ENCODE results near the gene EPC1.
A peak's percentile ranks its signal among the peaks of the same experiment; 100 is the strongest.

Gene EPC1

GRCh38 chr10:32332299-32332750 lies 14.6 kb downstream of the EPC1 start:
- DNase-seq (ENCODE audit: low spot score): peak; percentile 82

- DNase-seq (ENCODE audit: low spot score): no peak
These were observed 15.4 kb downstream of the EPC1 start for GRCh38 chr10:32331606-32332005.

DNA sequence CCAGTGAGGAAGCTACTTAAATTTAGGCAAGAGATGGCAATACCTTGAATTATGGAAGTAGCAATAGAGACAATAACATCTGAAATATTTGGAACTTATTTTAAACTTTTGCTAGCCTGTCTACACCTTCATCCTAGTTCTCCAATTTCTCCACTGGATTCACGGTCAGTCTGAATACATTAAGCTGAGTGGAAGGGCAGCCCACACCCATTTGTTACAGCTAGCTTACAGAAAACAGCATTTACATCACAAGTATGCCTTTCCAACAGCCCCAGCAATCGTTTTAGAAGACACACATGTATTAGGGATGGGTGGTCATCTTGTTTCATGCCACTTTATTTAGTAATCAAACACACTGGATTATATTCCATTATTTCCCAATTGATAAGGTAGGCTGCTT lies 16.7 kb downstream of the EPC1 start:
- DNase-seq (ENCODE audit: low spot score): no peak

- no peak for DNase-seq (ENCODE audit: low spot score)
These were observed 17.9 kb downstream of the EPC1 start for GRCh38 chr10:32329061-32329460.

DNA sequence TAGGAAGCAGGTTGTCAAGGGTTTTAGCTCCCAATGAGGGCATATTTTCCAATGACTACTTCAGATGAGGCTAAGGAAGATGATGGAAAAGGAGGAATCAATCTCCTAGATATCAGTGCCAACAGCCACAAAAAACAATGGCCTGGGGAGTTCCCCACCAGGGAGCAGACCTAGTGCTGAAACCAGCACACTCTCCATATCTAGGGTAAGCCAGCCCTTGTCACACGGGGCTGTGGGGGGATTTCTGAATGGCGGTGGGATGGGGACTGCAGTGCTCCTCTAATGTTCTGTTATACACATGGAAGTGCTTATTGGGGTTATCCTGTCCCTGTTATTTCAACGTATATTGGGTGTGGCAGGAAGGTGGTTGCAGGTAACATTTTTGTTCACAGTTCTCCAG lies 18.5 kb downstream of the EPC1 start:
- no peak for DNase-seq (ENCODE audit: low spot score)

DNA sequence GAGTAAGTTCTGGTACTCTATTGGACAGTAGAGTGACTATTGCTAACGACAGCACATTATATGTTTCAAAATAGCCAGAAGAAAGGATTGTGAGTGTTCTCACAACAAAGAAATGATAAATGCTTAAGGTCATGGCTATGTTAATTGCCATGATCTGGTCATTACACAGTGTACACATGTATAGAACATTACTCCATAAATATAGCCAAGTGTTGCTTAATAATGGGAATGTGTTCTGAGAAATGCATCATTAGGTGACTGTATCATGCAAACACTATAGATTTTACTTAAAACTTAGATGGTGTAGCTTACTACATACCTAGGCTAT lies 19.6 kb downstream of the EPC1 start:
- no peak for DNase-seq (ENCODE audit: low spot score)

GRCh38 chr10:32326680-32327363 lies 20.1 kb downstream of the EPC1 start:
- DNase-seq (ENCODE audit: low spot score): no peak

GRCh38 chr10:32326119-32326518 lies 20.8 kb downstream of the EPC1 start:
- DNase-seq (ENCODE audit: low spot score): no peak

- DNase-seq (ENCODE audit: low spot score): no peak
These were observed 23.9 kb downstream of the EPC1 start for GRCh38 chr10:32323051-32323450.

- no peak for DNase-seq (ENCODE audit: low spot score)
These were observed 25.8 kb downstream of the EPC1 start for GRCh38 chr10:32321016-32321631.

GRCh38 chr10:32318476-32318896 lies 28.5 kb downstream of the EPC1 start:
- DNase-seq (ENCODE audit: low spot score): no peak

- DNase-seq (ENCODE audit: low spot score): no peak
These were observed 29.1 kb downstream of the EPC1 start for GRCh38 chr10:32317795-32318357.

DNA sequence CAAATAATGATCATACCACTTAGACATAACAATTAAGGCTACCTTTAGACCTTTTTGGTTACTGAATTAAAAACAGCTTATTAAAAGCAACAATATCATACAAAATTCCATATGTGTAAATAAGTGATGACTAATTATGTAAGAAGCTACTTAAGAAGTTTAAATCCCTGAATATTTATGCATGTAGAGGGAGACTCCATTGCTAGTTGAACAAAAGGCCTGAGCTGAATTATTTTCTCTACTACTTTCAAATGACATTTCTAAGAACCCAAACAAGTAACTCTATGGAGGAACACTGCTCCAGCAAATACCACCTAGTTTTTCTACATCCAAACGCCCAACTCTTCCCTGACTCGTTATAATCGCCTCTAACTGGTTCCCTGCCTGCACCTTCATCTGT lies 31.5 kb downstream of the EPC1 start:
- no peak for DNase-seq (ENCODE audit: low spot score)

DNA sequence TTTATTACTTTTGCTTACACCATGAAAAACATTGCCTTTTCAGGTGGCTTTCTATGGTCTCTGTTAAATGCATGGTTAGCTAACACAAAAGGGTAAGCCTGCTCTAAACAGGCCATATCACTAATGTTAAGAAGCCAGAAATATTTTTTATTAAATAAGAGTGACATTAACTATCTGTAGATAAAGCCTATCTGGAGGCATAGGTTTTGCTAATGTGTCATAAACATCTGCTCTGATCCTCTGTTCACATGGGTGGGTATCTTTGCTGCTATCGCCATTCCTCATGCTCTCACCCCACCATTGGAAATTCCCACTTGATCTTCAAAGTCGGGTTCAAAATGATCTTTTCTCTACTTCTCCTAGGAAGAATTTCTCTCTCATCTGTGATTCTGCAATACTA lies 32.4 kb downstream of the EPC1 start:
- no peak for DNase-seq (ENCODE audit: low spot score)

DNA sequence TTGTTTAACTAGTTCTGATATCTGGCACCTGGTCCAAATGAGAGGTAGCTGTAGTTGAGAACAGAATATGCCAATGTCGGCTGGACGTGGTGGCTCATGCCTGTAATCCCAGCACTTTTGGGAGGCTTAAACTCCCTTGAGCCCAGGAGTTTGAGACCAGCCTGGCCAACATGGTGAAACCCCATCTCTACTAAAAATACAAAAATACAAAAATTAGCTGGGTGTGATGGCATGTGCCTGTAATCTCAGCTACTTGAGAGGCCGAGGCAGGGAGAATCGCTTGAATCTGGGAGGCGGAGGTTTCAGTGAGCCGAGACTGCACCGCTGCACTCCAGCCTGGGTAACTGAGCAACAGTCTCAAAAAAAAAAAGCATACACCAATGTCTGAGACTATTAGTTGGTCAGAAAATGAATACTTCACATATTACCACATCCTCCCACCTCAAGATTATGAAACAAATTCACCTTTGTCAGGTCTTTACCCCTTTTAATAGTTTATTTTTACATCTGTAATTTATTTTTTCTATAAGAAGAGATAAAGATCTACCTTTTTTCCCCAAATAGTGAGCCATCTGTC lies 38.8 kb downstream of the EPC1 start:
- DNase-seq (ENCODE audit: low spot score): no peak

GRCh38 chr10:32307609-32308008 lies 39.3 kb downstream of the EPC1 start:
- no peak for DNase-seq (ENCODE audit: low spot score)

DNA sequence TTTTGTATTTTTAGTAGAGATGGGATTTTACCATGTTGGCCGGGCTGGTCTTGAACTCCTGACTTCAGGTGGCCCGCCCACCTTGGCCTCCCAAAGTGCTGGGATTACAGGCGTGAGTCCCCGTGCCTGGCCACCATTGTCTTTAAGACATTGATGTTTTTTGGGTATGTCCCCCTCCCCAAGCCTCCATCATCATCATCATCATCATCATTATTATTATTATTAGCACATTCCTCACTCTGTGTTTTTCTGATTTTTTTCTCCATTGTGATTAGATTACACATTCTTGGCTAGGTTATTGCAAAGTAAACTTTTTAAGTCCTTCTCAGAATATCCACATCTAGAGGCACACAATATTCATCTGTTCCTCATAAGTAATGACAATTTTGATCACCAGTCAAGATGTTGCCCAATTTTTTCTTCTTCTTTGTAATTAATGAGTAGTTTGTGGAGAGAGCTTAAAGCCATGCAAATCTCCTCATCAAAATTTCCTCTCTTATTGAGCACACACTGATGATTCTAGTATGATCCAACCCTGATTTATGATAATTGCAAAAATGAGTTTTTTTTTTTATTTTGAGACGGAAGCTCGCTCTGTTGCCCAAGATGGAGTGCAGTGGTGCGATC lies 47.5 kb downstream of the EPC1 start:
- DNase-seq (ENCODE audit: low spot score): no peak

GRCh38 chr10:32298075-32298812 lies 48.7 kb downstream of the EPC1 start:
- peak; percentile 22 for DNase-seq (ENCODE audit: low spot score)

DNA sequence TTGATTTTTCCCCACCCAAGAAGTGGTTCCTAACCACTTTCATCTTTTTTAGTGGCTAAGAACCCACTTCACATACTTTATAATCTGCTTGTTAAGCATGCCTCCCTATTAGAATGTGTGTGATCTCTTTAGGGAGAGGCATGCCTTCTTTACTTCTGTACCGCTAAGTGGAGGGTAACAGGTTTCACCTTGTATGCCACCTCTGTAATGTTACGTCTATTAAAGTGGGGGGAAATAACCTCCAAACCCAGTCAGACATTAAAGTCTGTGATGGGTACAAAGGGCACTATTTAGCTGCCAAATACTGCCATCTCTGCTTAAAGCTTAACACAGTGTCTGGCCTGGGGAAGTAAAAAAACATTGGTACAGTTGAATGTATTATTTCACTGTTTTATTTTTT lies 51.9 kb downstream of the EPC1 start:
- no peak for DNase-seq (ENCODE audit: low spot score)

GRCh38 chr10:32293581-32293980 lies 53.4 kb downstream of the EPC1 start:
- no peak for DNase-seq (ENCODE audit: low spot score)

GRCh38 chr10:32279795-32280194 lies 67.2 kb downstream of the EPC1 start:
- DNase-seq (ENCODE audit: low spot score): no peak

DNA sequence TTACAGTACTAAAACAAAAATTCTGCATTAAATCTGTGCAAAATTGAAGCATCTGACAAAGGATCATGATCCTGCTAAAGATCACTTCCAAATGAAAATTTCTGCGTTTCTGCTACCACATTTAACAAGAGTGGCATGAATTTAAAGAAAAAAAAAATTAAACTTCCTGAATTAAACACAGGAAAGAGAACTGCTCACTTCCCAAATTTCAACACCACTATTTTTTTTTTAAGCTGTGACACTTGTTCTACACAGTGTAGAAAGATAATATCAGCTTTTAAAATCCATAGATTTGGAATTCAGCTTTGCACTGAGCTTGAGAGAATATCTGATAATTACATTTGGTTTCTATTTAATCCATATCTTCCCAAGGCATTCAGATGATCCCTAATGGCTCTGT lies 73.6 kb downstream of the EPC1 start:
- no peak for DNase-seq (ENCODE audit: low spot score)
